HCT116 (cell line): ENCODE data around the gene BRS3. TPM values are rescaled to one million over a fixed set of nuclear protein-coding genes. Genes with fewer than 3 reads are reported as not detected.

ENCODE experiments used
- ATAC-seq: fragments of 200-7000 bp; cut with Tn5 transposase; 2 replicates; pipeline ENCODE4 v1.9.1; 2020; ENCODE audit warnings: mild to moderate bottlenecking, moderate library complexity
- Bru-seq: library from RNA; stranded (reverse); fragments of 400-500 nt; gene quantifications from one replicate; lab custom pipeline; 2021; lab: Mats Ljungman, UMichigan
- BruChase-seq, 2 experiments: library from RNA; stranded (reverse); fragments of 400-500 nt; gene quantifications; one replicate each; lab custom pipeline; 2021; lab: Mats Ljungman, UMichigan
- BruUV-seq: library from RNA; stranded (reverse); fragments of 400-500 nt; replicated peaks from 2 replicates; lab custom pipeline; 2021; lab: Mats Ljungman, UMichigan
- CTCF ChIA-PET: fragments of 300-600 bp; sonication (Branson Sonifier 250); formaldehyde crosslinking; loops from one replicate; lab custom pipeline; 2021; ENCODE audit warnings: antibody characterized with exemption; lab: Charles Lee
- POLR2A ChIA-PET: fragments of 300-600, 350-600 bp; sonication (Branson Sonifier 250); formaldehyde crosslinking; loops from one replicate; lab custom pipeline; 2021; ENCODE audit warnings: antibody characterized with exemption; lab: Charles Lee
- RAD21 ChIA-PET, 2 experiments: fragments of 300-600 bp; sonication (Branson Sonifier 250); formaldehyde crosslinking; loops; one replicate each; lab custom pipeline; 2023; ENCODE audit warnings: low total read pairs in 2 of 2; ENCODE audit not compliant: uncharacterized antibody in 2 of 2, unreplicated experiment in 2 of 2, low non-redundant PET in 1 of 2; lab: Charles Lee
- DNase-seq: peaks from one replicate; pipeline ENCODE4 v3.0.0-alpha.2; 2010; ENCODE audit warnings: low read depth, low spot score
- H2AFZ ChIP-seq: fragments of 200-600 bp; shearing (Covaris generic), sonication (generic); 2 replicates; pipeline ENCODE4 v1.6.1; 2017; ENCODE audit warnings: low read depth, mixed run types, mixed read lengths, antibody characterized with exemption, low read length; ENCODE audit not compliant: poor library complexity, severe bottlenecking
- H3K27ac ChIP-seq: 2 replicates; pipeline ENCODE4 v1.5.1; 2012; ENCODE audit warnings: low read depth, low read length
- H3K27me3 ChIP-seq: fragments of 200-600 bp; sonication (generic); 2 replicates; pipeline ENCODE4 v1.6.1; 2016; ENCODE audit warnings: mixed run types, low read length, mixed read lengths; ENCODE audit not compliant: insufficient read depth
- H3K36me3 ChIP-seq, 2 experiments: fragments of 200-500 bp in 1 of 2; fragments of 200-600 bp in 1 of 2; sonication (Bioruptor generic) in 1 of 2; sonication (generic) in 1 of 2; 2 replicates each; pipeline versions ENCODE4 v1.5.1 to v1.6.1; 2014 to 2016; ENCODE audit warnings: low read length in 2 of 2, inconsistent platforms in 1 of 2, mixed read lengths in 1 of 2, mixed run types in 1 of 2; ENCODE audit not compliant: insufficient read depth in 2 of 2, control insufficient read depth in 1 of 2
- H3K4me1 ChIP-seq, 2 experiments: fragments of 200-600 bp in 1 of 2; sonication (generic) in 1 of 2; 2 replicates each; pipeline versions ENCODE4 v1.5.1 to v1.6.1; 2012 to 2017; ENCODE audit warnings: low read length in 2 of 2, inconsistent platforms in 1 of 2, mild to moderate bottlenecking in 1 of 2, mixed read lengths in 1 of 2, mixed run types in 1 of 2, moderate library complexity in 1 of 2; ENCODE audit not compliant: insufficient read depth in 2 of 2, control insufficient read depth in 1 of 2
- H3K4me2 ChIP-seq: fragments of 200-600 bp; sonication (generic); 2 replicates; pipeline ENCODE4 v1.6.1; 2017; ENCODE audit warnings: mixed run types, low read length, mixed read lengths
- H3K4me3 ChIP-seq, 2 experiments: fragments of 200-600 bp in 1 of 2; sonication (generic) in 1 of 2; replicated peaks in 1 of 2; 2 replicates each; pipeline ENCODE4 v1.5.1; 2011 to 2016; ENCODE audit warnings: low read length in 2 of 2, control low read depth in 1 of 2, low read depth in 1 of 2, mild to moderate bottlenecking in 1 of 2, mixed read lengths in 1 of 2, mixed run types in 1 of 2
- H3K79me2 ChIP-seq: fragments of 200-600 bp; sonication (generic); 2 replicates; pipeline ENCODE4 v1.6.1; 2017; ENCODE audit warnings: mild to moderate bottlenecking, mixed run types, low read length, moderate library complexity, mixed read lengths; ENCODE audit not compliant: insufficient read depth
- H3K9ac ChIP-seq: fragments of 200-600 bp; sonication (generic); 2 replicates; pipeline ENCODE4 v1.6.1; 2016; ENCODE audit warnings: low read length, mixed read lengths
- H3K9me2 ChIP-seq: fragments of 200-600 bp; sonication (generic), shearing (Covaris generic); 2 replicates; pipeline ENCODE4 v1.6.1; 2017; ENCODE audit warnings: mixed run types, mild to moderate bottlenecking, moderate library complexity; ENCODE audit not compliant: insufficient read depth
- H3K9me3 ChIP-seq, 2 experiments: fragments of 200-500 bp in 1 of 2; fragments of 200-600 bp in 1 of 2; sonication (Bioruptor generic) in 1 of 2; sonication (generic) in 1 of 2; 2 replicates each; pipeline ENCODE4 v1.6.1; 2014 to 2017; ENCODE audit warnings: low read length in 2 of 2, mixed read lengths in 2 of 2, inconsistent platforms in 1 of 2, low read depth in 1 of 2, mild to moderate bottlenecking in 1 of 2, mixed run types in 1 of 2, moderate library complexity in 1 of 2; ENCODE audit not compliant: control insufficient read depth in 1 of 2, insufficient read depth in 1 of 2
- H4K20me1 ChIP-seq: fragments of 200-600 bp; sonication (generic), shearing (Covaris generic); 2 replicates; pipeline ENCODE4 v1.6.1; 2017; ENCODE audit warnings: mixed run types, mild to moderate bottlenecking, moderate library complexity; ENCODE audit not compliant: insufficient read depth
- ATF3 ChIP-seq: IDR thresholded peaks from 2 replicates; pipeline ENCODE4 v1.6.1; 2012
- CBX3 ChIP-seq: IDR thresholded peaks from 2 replicates; pipeline ENCODE4 v1.6.1; 2012; ENCODE audit warnings: low read depth
- CEBPB ChIP-seq: IDR thresholded peaks from 2 replicates; pipeline ENCODE4 v1.6.1; 2012; ENCODE audit warnings: low read depth
- CTCF ChIP-seq, 3 experiments: fragments of 200-600 bp in 1 of 3; sonication (generic) in 1 of 3; IDR thresholded peaks in 2 of 3; conservative IDR thresholded peaks in 1 of 3; 2 replicates each; pipeline ENCODE4 v1.5.1; 2012 to 2017; ENCODE audit warnings: low read depth in 2 of 3, low read length in 2 of 3, antibody characterized with exemption in 1 of 3, borderline replicate concordance in 1 of 3, control low read depth in 1 of 3, mild to moderate bottlenecking in 1 of 3, mixed read lengths in 1 of 3, mixed run types in 1 of 3, moderate library complexity in 1 of 3; ENCODE audit not compliant: insufficient read depth in 1 of 3
- ELF1 ChIP-seq: IDR thresholded peaks from 2 replicates; pipeline ENCODE4 v1.6.1; 2012; ENCODE audit warnings: low read depth, borderline replicate concordance
- EZH2 ChIP-seq: fragments of 200-600 bp; sonication (generic); IDR thresholded peaks from 2 replicates; pipeline ENCODE4 v1.6.1; 2017; ENCODE audit warnings: antibody characterized with exemption, mixed run types
- MAX ChIP-seq: IDR thresholded peaks from 2 replicates; pipeline ENCODE4 v1.6.1; 2012
- POLR2A ChIP-seq: IDR thresholded peaks from 2 replicates; pipeline ENCODE4 v1.7.0; 2011; ENCODE audit warnings: borderline replicate concordance; ENCODE audit not compliant: insufficient read depth, insufficient read length; ENCODE audit errors: extremely low read depth
- RAD21 ChIP-seq: IDR thresholded peaks from 2 replicates; pipeline ENCODE4 v1.6.1; 2012; ENCODE audit warnings: low read depth, mild to moderate bottlenecking
- REST ChIP-seq: IDR thresholded peaks from 2 replicates; pipeline ENCODE4 v1.6.1; 2012; ENCODE audit warnings: low read depth
- SP1 ChIP-seq: IDR thresholded peaks from 2 replicates; pipeline ENCODE4 v1.6.1; 2012; ENCODE audit warnings: low read depth
- SRF ChIP-seq: IDR thresholded peaks from 2 replicates; pipeline ENCODE4 v1.6.1; 2012; ENCODE audit warnings: low read depth
- TCF7L2 ChIP-seq: IDR thresholded peaks from 2 replicates; pipeline ENCODE4 v1.7.0; 2011; ENCODE audit warnings: borderline replicate concordance, inconsistent platforms; ENCODE audit not compliant: insufficient read depth, insufficient read length; ENCODE audit errors: extremely low read depth
- YY1 ChIP-seq: IDR thresholded peaks from 2 replicates; pipeline ENCODE4 v1.6.1; 2011; ENCODE audit warnings: low read length, low read depth, moderate library complexity, mild to moderate bottlenecking; ENCODE audit not compliant: insufficient replicate concordance; ENCODE audit errors: extremely low read depth
- ZBTB33 ChIP-seq: IDR thresholded peaks from 2 replicates; pipeline ENCODE4 v1.6.1; 2011; ENCODE audit warnings: mild to moderate bottlenecking, low read length, moderate library complexity; ENCODE audit not compliant: insufficient replicate concordance; ENCODE audit errors: extremely low read depth
- ZFX ChIP-seq: fragments of 450-650 bp; IDR thresholded peaks from 2 replicates; pipeline ENCODE4 v1.6.1; 2017
- ZNF274 ChIP-seq: fragments of 200-500 bp; sonication (Bioruptor generic); IDR thresholded peaks from 2 replicates; pipeline ENCODE4 v1.6.1; 2014; ENCODE audit warnings: mild to moderate bottlenecking, low read depth, low read length, inconsistent platforms
- intact Hi-C: fragments of 100-400 bp; cut with micrococcal nuclease; formaldehyde crosslinking; loops from 2 replicates; pipeline ENCODE4 v1.10.0; 2022
- long read RNA-seq: library from polyadenylated mRNA; unstranded; transcript quantifications from one replicate; pipeline ENCODE4 v2.0.0, GENCODE V29; 2021; ENCODE audit not compliant: unreplicated experiment
- polyA plus RNA-seq: library from polyadenylated mRNA; unstranded; fragments of >200 nt; gene quantifications from 2 replicates; pipeline ENCODE4 v1.2.1, GENCODE V29; 2012; ENCODE audit warnings: missing spikeins
- total RNA-seq: library from RNA; stranded (reverse); gene quantifications from one replicate; pipeline ENCODE4 v1.2.1, GENCODE V29; 2021; ENCODE audit not compliant: unreplicated experiment

Gene BRS3
- not detected for total RNA-seq
- polyA plus RNA-seq, result not detected in 2 replicates
- Bru-seq, nascent RNA, result not detected
- BruChase-seq, experiment 1, labeled RNA remaining after a 6-hour chase, result percentile 10 among the genes with signal in this experiment
- BruChase-seq, experiment 2, labeled RNA remaining after a 2-hour chase, result not detected
- long read RNA-seq, result 0 reads

- TF ChIP-seq SRF (no peak), CBX3 (no peak), POLR2A (no peak), ZFX (no peak), ZBTB33 (no peak), SP1 (no peak), REST (no peak), RAD21 (no peak), TCF7L2 (no peak), ZNF274 (no peak), ELF1 (no peak), EZH2 (no peak), CTCF (IDR thresholded peaks at IDR 0.05 in 2 of 3, conservative IDR thresholded peaks at IDR 0.05 in 1 of 3; ENCODE audit: borderline replicate concordance in 1 of 3, insufficient read depth in 1 of 3, low read depth in 2 of 3, low read length in 2 of 3) (no peak), ATF3 (no peak), CEBPB (no peak), MAX (no peak), YY1 (no peak)
- no peak within 1 kb of the TSS for H3K9ac ChIP-seq
- H4K20me1 ChIP-seq, result no peaks in the 10 kb centered on the region
- no TSS peak for BruUV-seq
- CTCF ChIA-PET, result no interaction called here
- ATAC-seq, result no peak
- H3K9me2 ChIP-seq, result no peaks in the 10 kb centered on the region
- no peak within 1 kb of the TSS for H3K4me2 ChIP-seq
- RAD21 ChIA-PET, result no interaction called here
- H3K36me3 ChIP-seq, result no peaks in the 10 kb centered on the region
- no peaks in the 10 kb centered on the region for H3K79me2 ChIP-seq
- no peak within 1 kb of the TSS for H2AFZ ChIP-seq
- no peak within 1 kb of the TSS for H3K27ac ChIP-seq
- intact Hi-C loops, result loop anchor here (1.0 kb wide), 1 partner anchor 459 kb away; no protein-coding TSS in a partner anchor
- H3K4me1 ChIP-seq, result no peaks in the 10 kb centered on the region
- no peak for DNase-seq
- POLR2A ChIA-PET, result no interaction called here
- no peak within 1 kb of the TSS for H3K4me3 ChIP-seq
- peaks cover 14% of the 10 kb centered on the region; the same call in 1 of the 2 replicates for H3K27me3 ChIP-seq
- no peaks in the 10 kb centered on the region for H3K9me3 ChIP-seq
Observed at GRCh38 chrX:136487647-136488046, at the start of gene BRS3. Gene BRS3, plus strand, starts transcription at chrX:136487947. Its CDS starts 168 bp downstream, at chrX:136488115.
